MG63 (cell line): ENCODE data around the gene CYB5RL. TPM values are rescaled to one million over a fixed set of nuclear protein-coding genes. Genes with fewer than 3 reads are reported as not detected.
"Not testable (repeated sequence)": the region's sequence is repeated elsewhere in the genome, so short reads cannot be mapped to it uniquely, and the experiment has no call there.

ENCODE experiments used
- DNase-seq: peaks from one replicate; pipeline ENCODE4 v3.0.0-alpha.2; 2020
- H3K27me3 ChIP-seq: fragments of 250-450 bp; sonication (Bioruptor Pico); 2 replicates; pipeline ENCODE4 v1.5.1; 2020; ENCODE audit warnings: mild to moderate bottlenecking, moderate library complexity
- H3K36me3 ChIP-seq: fragments of 250-450 bp; sonication (Bioruptor Pico); 2 replicates; pipeline ENCODE4 v1.5.1; 2020; ENCODE audit warnings: mild to moderate bottlenecking, moderate library complexity
- H3K4me3 ChIP-seq: fragments of 250-450 bp; sonication (Bioruptor Pico); 2 replicates; pipeline ENCODE4 v1.5.1; 2020; ENCODE audit warnings: mild to moderate bottlenecking, moderate library complexity
- H3K9me3 ChIP-seq: fragments of 250-450 bp; sonication (Bioruptor Pico); 2 replicates; pipeline ENCODE4 v1.5.1; 2020; ENCODE audit warnings: mild to moderate bottlenecking, moderate library complexity
- total RNA-seq: library from RNA; depleted of rRNA; stranded (reverse); fragments of >200 nt; shearing (Covaris generic); gene quantifications from 2 replicates; pipeline ENCODE4 v1.2.3, GENCODE V29; 2014; ENCODE audit warnings: low replicate concordance

Gene CYB5RL
- total RNA-seq, 1 experiment from 2014 or later: 4.7 TPM

DNA sequence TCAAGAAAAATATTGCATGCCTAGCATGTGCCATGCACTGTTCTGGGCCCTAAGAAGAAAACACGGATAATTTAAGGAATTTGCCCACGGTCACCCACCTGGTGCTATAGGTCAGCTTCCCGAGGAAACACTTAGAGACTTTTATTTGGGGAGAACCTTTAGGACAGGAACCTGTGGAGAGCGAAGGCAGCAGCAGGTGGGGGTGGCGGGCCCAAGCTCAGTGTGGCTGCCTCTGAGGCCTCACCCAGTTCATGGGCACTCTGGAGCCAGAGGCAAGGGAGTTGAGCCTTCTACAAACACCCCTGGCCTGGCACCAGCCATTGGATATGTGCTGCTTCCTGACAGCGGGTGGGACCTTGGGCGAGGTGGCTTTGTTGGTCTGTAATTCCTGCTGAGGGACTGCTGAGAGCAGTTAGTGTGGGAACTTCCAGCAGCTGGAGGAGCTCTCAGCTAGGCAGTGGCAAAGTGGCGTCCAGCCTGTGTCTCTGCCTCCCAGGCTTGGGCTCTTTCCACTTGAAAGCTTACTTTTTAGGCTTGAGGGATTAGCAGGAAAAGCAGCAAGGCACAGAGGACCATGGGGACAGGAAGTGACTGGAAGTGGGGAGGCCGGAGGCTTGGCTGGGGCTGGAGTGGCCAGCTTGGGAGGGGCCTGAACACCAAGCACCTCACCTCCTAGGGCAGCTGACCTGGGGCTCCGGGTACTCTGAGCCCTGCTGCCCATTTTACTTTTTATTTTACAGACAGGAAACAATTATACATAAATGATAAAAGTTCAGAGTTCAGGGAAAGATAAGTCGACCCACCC lies 19.3 kb upstream of the CYB5RL start:
- no peak for DNase-seq
- H3K4me3 ChIP-seq: no peak overlapping the region
- H3K9me3 ChIP-seq: no peaks in the 10 kb centered on the region
- no peaks in the 10 kb centered on the region for H3K27me3 ChIP-seq
- H3K36me3 ChIP-seq: peaks cover 48% of the 10 kb centered on the region

DNA sequence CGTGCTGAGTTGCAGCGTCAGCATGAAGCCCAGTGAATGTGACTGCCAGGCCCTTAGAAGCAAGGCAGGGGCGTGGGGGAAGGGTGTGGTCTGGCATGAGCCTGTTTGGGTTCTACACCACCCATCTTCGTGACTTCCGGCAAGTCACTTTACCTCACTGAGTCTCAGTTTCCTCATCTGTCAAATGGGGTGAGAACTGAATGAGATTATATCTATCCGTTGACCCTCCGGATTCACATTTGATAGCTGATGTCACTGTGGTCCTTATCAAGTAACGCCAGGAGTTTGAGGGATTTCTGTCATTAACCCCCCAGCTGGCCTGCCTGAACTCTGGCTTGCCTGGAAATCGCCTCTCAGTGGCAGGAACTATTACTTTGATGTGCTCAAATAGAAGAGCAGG lies 15.7 kb upstream of the CYB5RL start:
- Histone ChIP-seq H3K27me3 (no peaks in the 10 kb centered on the region), H3K9me3 (no peaks in the 10 kb centered on the region), H3K36me3 (peaks cover 72% of the 10 kb centered on the region), H3K4me3 (no peak overlapping the region)
- no peak for DNase-seq

DNA sequence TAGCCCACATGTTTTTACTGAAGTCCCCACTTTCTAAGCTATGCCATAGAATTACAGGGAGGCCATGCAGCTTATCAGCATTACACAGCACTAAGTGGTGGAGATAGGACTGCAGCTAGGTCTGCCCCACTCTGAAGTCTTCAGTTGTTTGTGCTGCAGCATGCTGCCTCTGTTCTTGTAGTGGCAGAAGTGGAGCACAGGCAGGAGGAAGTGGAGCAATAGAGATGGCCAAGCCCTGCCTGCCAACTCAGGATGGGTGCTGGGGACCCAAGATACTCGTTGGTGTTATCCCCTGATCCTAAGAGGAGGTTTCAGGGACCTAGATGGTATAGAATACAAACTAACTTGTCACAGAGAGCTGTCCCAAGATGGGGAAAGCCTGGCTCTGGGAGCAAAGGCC lies 13.0 kb upstream of the CYB5RL start:
- DNase-seq: no peak
- H3K36me3 ChIP-seq: peaks cover 74% of the 10 kb centered on the region
- H3K9me3 ChIP-seq: no peaks in the 10 kb centered on the region
- H3K4me3 ChIP-seq: no peak overlapping the region
- H3K27me3 ChIP-seq: no peaks in the 10 kb centered on the region

DNA sequence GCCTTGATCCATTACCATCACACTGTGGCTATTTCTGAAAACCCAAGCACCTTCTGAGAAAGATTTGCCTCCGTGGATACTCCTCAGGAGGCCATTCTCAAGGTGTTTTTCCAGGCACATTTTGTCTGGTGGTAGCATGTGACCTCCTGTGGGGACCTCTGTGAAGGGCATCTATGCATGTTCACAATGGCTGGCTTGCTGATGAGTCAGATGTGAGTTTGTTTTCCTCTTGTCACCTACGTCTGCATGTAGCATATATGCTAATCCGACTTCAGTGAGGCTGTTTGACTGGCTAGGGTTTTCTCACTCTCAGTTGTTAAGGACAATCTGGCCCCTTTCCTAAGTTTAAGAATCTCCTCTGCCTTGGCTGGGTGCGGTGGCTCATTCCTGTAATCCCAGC lies 8.1 kb upstream of the CYB5RL start:
- not testable (repeated sequence) for H3K27me3 ChIP-seq, DNase-seq, H3K9me3 ChIP-seq, H3K4me3 ChIP-seq
- peaks cover 73% of the 10 kb centered on the region for H3K36me3 ChIP-seq

DNA sequence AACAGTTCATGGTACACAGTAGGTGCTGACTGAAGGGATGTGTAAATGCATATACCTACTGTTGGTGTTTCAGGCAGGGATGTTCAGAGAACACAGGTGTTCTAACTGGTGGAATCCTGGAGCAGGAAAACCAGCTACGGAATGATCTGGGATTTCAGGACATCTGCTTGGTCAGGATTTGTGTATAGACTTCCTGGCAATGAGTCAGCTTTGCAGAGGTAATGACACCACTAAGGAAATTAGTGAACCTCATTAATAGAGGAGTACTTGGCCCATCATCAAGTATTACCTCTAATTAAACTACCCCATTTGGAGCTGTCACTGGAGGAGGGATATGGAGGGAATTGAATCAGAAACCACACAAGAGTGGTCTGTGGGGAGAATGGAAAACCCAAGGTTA lies 7.5 kb upstream of the CYB5RL start:
- no peak for DNase-seq
- H3K36me3 ChIP-seq: peaks cover 73% of the 10 kb centered on the region
- no peaks in the 10 kb centered on the region for H3K9me3 ChIP-seq
- no peak overlapping the region for H3K4me3 ChIP-seq
- no peaks in the 10 kb centered on the region for H3K27me3 ChIP-seq

DNA sequence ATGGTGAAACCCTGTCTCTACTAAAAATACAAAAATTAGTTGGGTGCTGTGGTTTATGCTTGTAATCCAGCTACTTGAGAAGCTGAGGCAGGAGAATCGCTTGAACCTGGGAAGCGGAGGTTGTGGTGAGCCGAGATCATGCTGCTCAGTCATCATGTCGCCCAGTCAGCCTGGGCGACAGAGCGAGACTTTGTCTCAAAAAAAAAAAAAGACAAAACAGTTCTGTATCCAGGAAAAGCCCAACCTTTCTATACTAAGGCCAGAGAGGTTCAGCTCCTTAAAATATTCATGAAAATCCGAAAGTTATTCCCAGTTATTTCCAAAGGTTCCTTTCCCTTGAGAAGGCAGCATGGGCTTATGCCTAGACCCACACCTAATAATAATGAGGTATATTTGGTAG lies 4.4 kb upstream of the CYB5RL start:
- Histone ChIP-seq H3K27me3 (no peaks in the 10 kb centered on the region), H3K36me3 (peaks cover 51% of the 10 kb centered on the region), H3K9me3 (no peaks in the 10 kb centered on the region), H3K4me3 (no peak overlapping the region)
- DNase-seq: no peak

DNA sequence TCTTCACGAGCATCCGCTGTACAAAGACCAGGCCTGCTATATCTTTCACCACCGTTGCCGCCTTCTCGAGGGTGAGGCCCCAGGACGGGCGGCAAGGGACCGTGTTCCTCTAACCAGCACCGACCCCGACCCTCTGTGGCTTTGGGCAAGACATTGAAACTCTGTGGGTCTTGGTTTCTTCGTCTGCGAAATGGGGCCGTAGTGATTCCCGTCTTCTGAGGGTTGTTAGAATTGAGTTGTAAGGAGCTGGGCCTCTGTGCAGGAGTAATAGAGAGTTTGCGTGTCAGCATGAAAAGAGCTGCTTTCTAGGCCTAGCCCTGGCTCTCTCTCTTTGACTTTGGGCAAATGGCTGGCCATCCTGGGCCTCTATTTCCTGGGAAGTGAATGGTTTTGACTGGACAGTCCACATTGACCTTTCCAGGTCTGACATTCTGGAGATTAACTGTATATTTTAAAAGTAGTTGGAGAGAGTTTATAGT lies 728 bp upstream of the CYB5RL start:
- H3K4me3 ChIP-seq: peak overlapping the region; percentile 88
- no peaks in the 10 kb centered on the region for H3K9me3 ChIP-seq
- H3K27me3 ChIP-seq: no peaks in the 10 kb centered on the region
- H3K36me3 ChIP-seq: peaks cover 28% of the 10 kb centered on the region
- DNase-seq: no peak

DNA sequence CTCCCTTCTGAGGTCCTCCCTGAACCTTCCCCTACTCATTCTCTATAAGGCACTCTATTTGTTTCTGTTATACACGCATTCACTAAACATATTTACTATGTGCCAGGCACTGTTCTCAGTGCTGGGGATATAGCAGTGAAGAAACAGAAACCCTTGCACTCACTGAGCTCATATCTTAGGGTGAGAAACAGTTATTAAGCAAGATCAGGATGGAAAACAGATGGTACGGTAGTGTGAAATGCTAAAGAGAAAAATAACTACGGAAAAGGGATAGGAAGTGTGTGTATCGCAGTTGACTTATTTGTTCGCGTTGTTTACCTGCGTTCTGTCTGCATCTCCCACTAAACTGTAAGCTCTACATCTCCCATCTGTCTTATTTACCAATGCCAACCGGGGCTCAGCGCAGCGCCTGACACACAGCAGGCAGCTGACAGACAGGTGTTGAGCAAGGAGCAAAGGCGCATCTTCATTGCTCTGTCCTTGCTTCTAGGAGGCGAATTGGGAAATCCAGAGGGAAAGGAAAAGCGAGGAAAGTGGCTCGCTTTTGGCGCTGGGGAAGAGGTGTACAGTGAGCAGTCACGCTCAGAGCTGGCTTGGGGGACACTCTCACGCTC lies 572 bp downstream of the CYB5RL start:
- Histone ChIP-seq H3K4me3 (peak overlapping the region; percentile 88), H3K27me3 (no peaks in the 10 kb centered on the region), H3K9me3 (no peaks in the 10 kb centered on the region), H3K36me3 (peaks cover 15% of the 10 kb centered on the region)
- no peak for DNase-seq

DNA sequence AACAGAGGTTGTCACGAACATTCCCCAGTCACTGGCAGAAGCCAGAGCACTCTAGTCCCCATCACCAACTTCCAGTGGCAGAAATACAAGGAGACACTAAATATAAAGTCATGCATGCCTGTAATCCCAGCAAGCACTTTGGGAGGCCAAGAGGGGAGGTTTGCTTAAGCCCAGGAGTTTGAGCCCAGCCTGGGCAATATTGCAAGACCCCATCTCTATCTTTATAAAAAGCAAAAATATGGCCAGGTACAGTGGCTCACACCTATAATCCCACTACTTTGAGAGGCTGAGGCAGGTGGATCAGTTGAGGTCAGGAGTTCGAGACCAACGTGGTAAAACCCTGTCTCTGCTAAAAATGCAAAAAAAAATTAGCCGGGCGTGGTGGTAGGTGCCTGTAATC lies 6.4 kb downstream of the CYB5RL start:
- Histone ChIP-seq H3K36me3 (no peaks in the 10 kb centered on the region), H3K27me3 (no peaks in the 10 kb centered on the region), H3K9me3 (no peaks in the 10 kb centered on the region), H3K4me3 (no peak overlapping the region)
- DNase-seq: no peak

DNA sequence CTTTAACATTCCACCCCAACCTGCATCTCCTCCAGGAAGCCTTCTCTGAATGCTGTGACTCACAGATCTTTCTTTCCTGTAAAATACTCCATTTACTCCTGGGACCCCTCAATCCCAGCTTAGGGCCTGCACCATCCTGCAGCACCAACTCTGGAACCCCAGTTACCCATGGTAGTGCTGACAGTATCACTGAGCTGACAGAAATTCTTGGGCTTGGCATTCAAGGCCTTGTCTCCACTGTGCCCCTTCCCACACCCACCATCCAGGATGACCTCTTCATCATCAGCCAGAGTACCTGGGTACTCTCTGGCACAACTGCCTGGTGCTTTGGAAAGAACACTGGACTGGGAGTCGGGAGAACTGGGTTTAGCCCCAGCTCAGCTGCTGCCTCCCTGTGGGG lies 8.3 kb downstream of the CYB5RL start:
- no peaks in the 10 kb centered on the region for H3K9me3 ChIP-seq
- DNase-seq: no peak
- H3K36me3 ChIP-seq: no peaks in the 10 kb centered on the region
- H3K4me3 ChIP-seq: no peak overlapping the region
- H3K27me3 ChIP-seq: no peaks in the 10 kb centered on the region

DNA sequence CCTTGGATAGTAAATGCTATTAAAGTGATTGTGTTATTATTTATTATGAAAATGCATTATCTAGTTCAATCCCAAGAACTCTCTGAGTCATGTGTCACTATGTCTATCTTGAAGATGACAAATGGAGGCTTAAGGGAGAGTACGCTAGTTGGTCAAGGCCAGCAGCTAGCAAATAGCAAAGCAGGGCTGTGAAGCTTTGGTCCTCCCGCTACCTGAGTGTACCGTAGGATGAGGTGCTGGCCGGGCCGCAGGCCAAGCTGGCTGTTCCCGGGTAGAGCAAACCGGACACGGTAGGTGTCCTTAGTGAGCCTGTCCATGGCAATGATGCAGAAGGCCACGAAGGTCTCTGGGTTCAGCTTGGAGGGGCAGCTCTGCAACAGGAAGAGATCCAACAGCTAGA lies 9.3 kb downstream of the CYB5RL start:
- DNase-seq: no peak
- Histone ChIP-seq H3K4me3 (no peak overlapping the region), H3K36me3 (no peaks in the 10 kb centered on the region), H3K9me3 (no peaks in the 10 kb centered on the region; the same call in 1 of the 2 replicates), H3K27me3 (no peaks in the 10 kb centered on the region)

DNA sequence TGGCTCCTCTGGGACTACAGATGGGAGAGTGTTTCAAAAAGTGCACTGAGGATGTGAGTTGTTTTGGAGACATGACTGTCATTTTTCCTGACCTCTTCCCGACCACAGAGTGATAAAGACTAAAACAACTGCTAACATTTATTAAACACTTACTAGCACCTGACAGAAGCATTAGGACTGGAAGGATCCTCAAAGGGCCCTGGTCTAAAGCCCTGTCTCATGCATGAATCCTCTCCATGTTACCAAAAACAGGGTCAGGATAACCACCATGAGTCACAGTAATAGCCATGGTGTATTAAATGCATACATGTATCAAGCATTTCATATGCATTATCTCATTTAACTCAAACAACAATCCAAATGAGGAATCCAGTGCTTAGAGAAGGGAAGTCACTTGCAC lies 11.5 kb downstream of the CYB5RL start:
- no peaks in the 10 kb centered on the region for H3K27me3 ChIP-seq
- no peak for DNase-seq
- no peaks in the 10 kb centered on the region for H3K36me3 ChIP-seq
- H3K4me3 ChIP-seq: no peak overlapping the region
- H3K9me3 ChIP-seq: no peaks in the 10 kb centered on the region; the same call in 1 of the 2 replicates

DNA sequence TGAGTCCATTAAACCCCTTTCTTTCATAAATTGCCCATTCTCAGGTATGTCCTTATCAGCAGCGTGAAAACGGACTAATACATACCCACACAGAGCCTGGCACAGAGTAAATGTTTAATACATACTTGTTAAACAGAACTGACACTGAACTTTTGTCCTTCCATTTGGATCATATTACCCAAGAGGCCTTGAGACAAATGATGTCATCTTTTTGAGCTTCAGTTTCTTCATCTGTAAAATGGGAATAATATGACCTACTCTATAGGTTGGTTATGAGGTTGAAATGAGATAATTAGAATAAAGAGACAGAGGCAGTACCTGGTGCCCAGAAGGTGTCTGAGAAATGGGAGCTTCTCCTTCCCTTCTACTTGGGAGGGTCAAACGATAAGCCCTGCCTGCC lies 13.8 kb downstream of the CYB5RL start:
- Histone ChIP-seq H3K27me3 (no peaks in the 10 kb centered on the region), H3K4me3 (no peak overlapping the region), H3K9me3 (no peaks in the 10 kb centered on the region; the same call in 1 of the 2 replicates), H3K36me3 (no peaks in the 10 kb centered on the region)
- no peak for DNase-seq

DNA sequence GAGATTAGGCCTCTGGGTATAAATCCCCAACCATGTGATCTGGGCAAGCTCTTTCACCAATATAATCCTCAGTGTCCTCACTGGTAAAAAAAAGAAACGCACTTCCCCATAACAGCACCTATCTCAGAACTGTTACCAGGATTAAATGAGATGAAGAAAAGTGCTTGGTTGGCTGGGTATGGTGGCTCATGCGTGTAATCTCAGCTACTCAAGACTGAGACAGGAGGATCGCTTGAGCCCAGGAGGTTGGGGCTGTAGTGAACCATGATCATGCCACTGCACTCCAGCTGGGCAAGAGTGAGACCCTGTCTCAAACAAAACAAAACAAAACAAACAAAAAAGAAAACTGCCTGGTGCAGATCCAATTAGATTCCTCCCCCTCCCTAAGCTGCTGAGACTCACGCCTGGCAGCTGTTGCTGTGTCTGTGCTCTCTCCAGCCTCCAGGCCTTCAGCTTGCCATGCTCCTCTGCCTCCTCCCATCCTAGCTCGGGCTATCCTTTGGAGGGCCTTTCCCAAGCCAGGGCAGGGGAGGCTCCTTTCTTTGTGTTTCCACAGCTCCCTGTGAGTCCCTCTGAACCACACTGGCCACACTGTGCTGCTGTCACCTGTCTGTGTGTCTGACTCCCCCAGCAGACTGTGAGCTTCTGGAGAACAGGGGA lies 19.0 kb downstream of the CYB5RL start:
- no peaks in the 10 kb centered on the region for H3K27me3 ChIP-seq
- DNase-seq: no peak
- H3K36me3 ChIP-seq: no peaks in the 10 kb centered on the region
- no peak overlapping the region for H3K4me3 ChIP-seq
- H3K9me3 ChIP-seq: no peaks in the 10 kb centered on the region

DNA sequence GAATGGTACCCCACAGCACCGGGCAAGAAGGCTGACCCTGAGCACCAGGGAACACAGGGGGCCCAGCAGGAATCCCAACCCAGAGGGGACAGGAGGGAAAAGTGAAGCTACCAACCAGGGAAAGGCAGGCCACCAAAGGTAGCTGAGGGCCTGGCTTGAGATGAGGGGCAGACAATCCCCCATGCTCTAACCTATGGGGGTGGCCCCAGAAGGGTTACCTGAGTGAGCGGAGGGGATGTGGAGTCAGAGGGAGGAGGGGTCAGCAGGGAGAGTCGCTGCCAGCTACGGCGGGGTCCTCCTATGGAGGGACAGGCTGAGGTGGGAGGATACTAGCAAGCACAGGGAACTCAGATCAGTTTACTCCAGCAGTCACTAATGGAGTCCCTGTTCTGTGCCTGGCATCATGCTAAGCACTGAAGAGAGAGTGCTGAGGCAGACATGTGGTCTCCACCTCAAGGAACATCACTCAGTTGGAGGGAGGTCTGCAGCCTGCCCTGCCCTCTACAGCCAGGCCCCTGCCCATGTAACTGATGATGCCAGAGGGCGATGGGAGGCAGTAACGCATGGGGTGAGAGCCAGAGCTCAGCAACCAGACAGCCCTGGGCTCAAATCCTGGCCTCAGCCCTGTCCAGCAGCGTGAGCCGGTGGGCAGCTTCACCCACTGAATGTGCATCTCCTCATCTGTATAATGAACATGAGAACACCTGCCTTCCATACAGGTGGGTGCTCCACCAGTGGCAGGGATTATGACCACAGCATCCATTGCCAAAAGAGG lies 21.3 kb downstream of the CYB5RL start:
- Histone ChIP-seq H3K36me3 (no peaks in the 10 kb centered on the region), H3K27me3 (no peaks in the 10 kb centered on the region), H3K9me3 (no peaks in the 10 kb centered on the region), H3K4me3 (no peak overlapping the region)
- DNase-seq: no peak

DNA sequence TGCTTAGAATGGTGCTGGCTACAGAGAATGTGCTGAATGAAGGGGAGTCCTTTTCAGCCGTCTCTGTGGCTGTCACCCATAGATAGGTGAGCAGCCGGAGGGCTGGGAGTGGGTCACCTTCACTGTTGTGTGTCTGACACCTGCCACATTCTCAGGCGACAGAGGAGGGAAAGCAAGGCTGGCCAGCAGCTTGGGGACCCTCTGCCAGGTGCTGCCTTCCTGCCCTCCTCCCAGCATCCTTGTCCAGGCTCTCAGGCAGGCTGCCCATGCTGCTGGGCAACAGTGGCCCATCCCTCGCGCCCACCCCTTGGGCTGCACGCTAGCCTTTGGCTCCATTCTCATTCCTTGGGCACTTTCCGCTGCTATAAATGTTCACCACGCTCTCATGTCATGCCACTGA lies 22.1 kb downstream of the CYB5RL start:
- DNase-seq: no peak
- Histone ChIP-seq H3K4me3 (no peak overlapping the region), H3K27me3 (no peaks in the 10 kb centered on the region), H3K9me3 (no peaks in the 10 kb centered on the region), H3K36me3 (no peaks in the 10 kb centered on the region)
